SK-N-SH (cell line): Measurements from ENCODE around the gene MYOG.

ENCODE experiments used
- CHD2 ChIP-seq: fragments of 150-350 bp; IDR thresholded peaks from 2 replicates; pipeline ENCODE4 v1.6.1; 2018; ENCODE audit warnings: low read length; ENCODE audit not compliant: partially characterized antibody
- CTCF ChIP-seq: fragments of 200-600 bp; sonication (generic); IDR thresholded peaks from 2 replicates; pipeline ENCODE4 v1.6.1; 2017; ENCODE audit warnings: antibody characterized with exemption, mild to moderate bottlenecking, moderate library complexity
- FOXJ3 ChIP-seq: sonication (generic); formaldehyde crosslinking; IDR thresholded peaks from 2 replicates; pipeline ENCODE4 v1.5.1; 2020; ENCODE audit warnings: mild to moderate bottlenecking, missing genetic modification reagents
- GABPA ChIP-seq: IDR thresholded peaks from 2 replicates; pipeline ENCODE4 v1.4.0; 2012; ENCODE audit warnings: low read depth, mild to moderate bottlenecking
- IRF3 ChIP-seq: fragments of 150-350 bp; IDR thresholded peaks from 2 replicates; pipeline ENCODE4 v1.6.1; 2016; ENCODE audit warnings: mild to moderate bottlenecking, low read depth, low read length
- MAX ChIP-seq: IDR thresholded peaks from 2 replicates; pipeline ENCODE4 v1.4.0; 2012; ENCODE audit warnings: low read depth
- MXI1 ChIP-seq: IDR thresholded peaks from 2 replicates; pipeline ENCODE4 v1.6.1; 2012; ENCODE audit warnings: mild to moderate bottlenecking, low read depth, low read length, improper control_type of control experiment
- NRF1 ChIP-seq: IDR thresholded peaks from 2 replicates; pipeline ENCODE4 v1.6.1; 2012; ENCODE audit warnings: low read depth, mild to moderate bottlenecking, low read length
- REST ChIP-seq: IDR thresholded peaks from 2 replicates; pipeline ENCODE4 v1.6.1; 2012; ENCODE audit warnings: mild to moderate bottlenecking, low read depth, low read length, moderate library complexity
- TCF12 ChIP-seq: IDR thresholded peaks from 2 replicates; pipeline ENCODE4 v1.4.0; 2012
- TEAD4 ChIP-seq: IDR thresholded peaks from 2 replicates; pipeline ENCODE4 v1.4.0; 2012; ENCODE audit warnings: mild to moderate bottlenecking, borderline replicate concordance; ENCODE audit not compliant: insufficient read depth
- ZBTB33 ChIP-seq: IDR thresholded peaks from 2 replicates; pipeline ENCODE4 v1.4.0; 2012; ENCODE audit warnings: low read depth, borderline replicate concordance

GRCh38 chr1:203089001-203089650 is 3.3 kb upstream of the MYOG start:
- no peak for TF ChIP-seq CTCF
- TF ChIP-seq TCF12, result no peak
- TF ChIP-seq GABPA, result no peak
- TF ChIP-seq FOXJ3 (CRISPR knock-in tag), result no peak
- no peak for TF ChIP-seq NRF1
- no peak for TF ChIP-seq MAX
- no peak for TF ChIP-seq REST
- TF ChIP-seq CHD2, result no peak
- no peak for TF ChIP-seq MXI1
- TF ChIP-seq TEAD4, result no peak
- TF ChIP-seq ZBTB33, result no peak
- no peak for TF ChIP-seq IRF3
